HEK293T (cell line): Measurements from ENCODE around the gene CRTAC1.

Experiments
- ARNT ChIP-seq: fragments of 450-650 bp; IDR thresholded peaks from 2 replicates; pipeline ENCODE4 v1.6.1; 2017; ENCODE audit warnings: mild to moderate bottlenecking
- BHLHE40 ChIP-seq: fragments of 450-650 bp; IDR thresholded peaks from 2 replicates; pipeline ENCODE4 v1.6.1; 2016; ENCODE audit warnings: mild to moderate bottlenecking, moderate library complexity, borderline replicate concordance
- CTBP1 ChIP-seq: fragments of 450-650 bp; IDR thresholded peaks from 2 replicates; pipeline ENCODE4 v1.6.1; 2016; ENCODE audit warnings: borderline replicate concordance
- ELF4 ChIP-seq: fragments of 450-650 bp; IDR thresholded peaks from 2 replicates; pipeline ENCODE4 v1.6.1; 2017; ENCODE audit warnings: antibody characterized with exemption
- FOXM1 ChIP-seq: fragments of 450-650 bp; IDR thresholded peaks from 2 replicates; pipeline ENCODE4 v1.6.1; 2017; ENCODE audit warnings: mild to moderate bottlenecking, borderline replicate concordance
- HDGF ChIP-seq: fragments of 450-650 bp; IDR thresholded peaks from 2 replicates; pipeline ENCODE4 v1.6.1; 2017; ENCODE audit warnings: antibody characterized with exemption, borderline replicate concordance
- LEF1 ChIP-seq: fragments of 450-650 bp; IDR thresholded peaks from 2 replicates; pipeline ENCODE4 v1.6.1; 2017; ENCODE audit warnings: mild to moderate bottlenecking, borderline replicate concordance
- NFRKB ChIP-seq: fragments of 450-650 bp; IDR thresholded peaks from 2 replicates; pipeline ENCODE4 v1.6.1; 2016; ENCODE audit warnings: mild to moderate bottlenecking, moderate library complexity
- PKNOX1 ChIP-seq: fragments of 450-650 bp; IDR thresholded peaks from 2 replicates; pipeline ENCODE4 v1.6.1; 2016
- SP1 ChIP-seq: fragments of 450-650 bp; IDR thresholded peaks from 2 replicates; pipeline ENCODE4 v1.6.1; 2017
- SUZ12 ChIP-seq: fragments of 450-650 bp; IDR thresholded peaks from 2 replicates; pipeline ENCODE4 v1.6.1; 2016; ENCODE audit warnings: mild to moderate bottlenecking
- TARDBP ChIP-seq: fragments of 450-650 bp; IDR thresholded peaks from 2 replicates; pipeline ENCODE4 v1.6.1; 2016
- ZNF384 ChIP-seq: fragments of 450-650 bp; IDR thresholded peaks from 2 replicates; pipeline ENCODE4 v1.6.1; 2016

GRCh38 chr10:97876402-97876801 is 154.0 kb downstream of the CRTAC1 start:
- TF ChIP-seq FOXM1 (no peak), ARNT (no peak), ZNF384 (no peak), HDGF (no peak), BHLHE40 (no peak), CTBP1 (no peak), SP1 (no peak), SUZ12 (no peak), LEF1 (no peak), ELF4 (no peak), TARDBP (no peak), NFRKB (no peak), PKNOX1 (no peak)
